HepG2 (cell line): ENCODE measurements around the gene RYK. TPM values are rescaled to one million over a fixed set of nuclear protein-coding genes. Genes with fewer than 3 reads are reported as not detected.

ENCODE experiments used
- ATAC-seq: fragments of 200-7000 bp; cut with Tn5 transposase; 3 replicates; pipeline ENCODE4 v1.9.1; 2020; ENCODE audit warnings: mild to moderate bottlenecking, moderate library complexity
- BruUV-seq: library from RNA; stranded (reverse); fragments of 400-500 nt; replicated peaks from 2 replicates; lab custom pipeline; 2021; lab: Mats Ljungman, UMichigan
- CTCF ChIA-PET: fragments of 300-600 bp; formaldehyde crosslinking; extraction: SDS; loops from one replicate; lab custom pipeline; 2021; ENCODE audit warnings: low total read pairs, inconsistent platforms, low intra/inter-chr PET ratio; lab: Yijun Ruan, JAX
- POLR2A ChIA-PET: fragments of 350-600 bp; sonication (Branson Sonifier 250); formaldehyde crosslinking; loops from one replicate; lab custom pipeline; 2020; ENCODE audit warnings: antibody characterized with exemption, inconsistent platforms; lab: Yijun Ruan, JAX
- DNase-seq: peaks from one replicate; pipeline ENCODE4 v3.0.0-alpha.2; 2015; ENCODE audit warnings: low spot score
- FAIRE-seq: peaks from 3 replicates; lab custom pipeline; 2011; peaks lifted over from hg19 to GRCh38; lab: Jason Lieb, UNC
- H2AFZ ChIP-seq: one replicate; pipeline ENCODE4 v1.6.1; 2011; ENCODE audit warnings: low read length, inconsistent platforms
- H3K27ac ChIP-seq: fragments of 300-600 bp; 3 replicates; pipeline ENCODE4 v1.8.0; 2011; ENCODE audit warnings: mixed run types, mild to moderate bottlenecking, mixed read lengths, low read length, inconsistent platforms; ENCODE audit not compliant: insufficient read depth; ENCODE audit errors: extremely low read length
- H3K27me3 ChIP-seq, 2 experiments: fragments of 200-600 bp in 1 of 2; 2 replicates in 1 of 2; 3 replicates in 1 of 2; pipeline versions ENCODE4 v1.6.0 to v1.8.0; 2011; ENCODE audit warnings: low read length in 2 of 2, mild to moderate bottlenecking in 2 of 2, moderate library complexity in 2 of 2, inconsistent platforms in 1 of 2; ENCODE audit not compliant: insufficient read depth in 2 of 2, control insufficient read depth in 1 of 2
- H3K36me3 ChIP-seq, 2 experiments: fragments of 200-600 bp in 1 of 2; replicated peaks in 1 of 2; 2 replicates in 1 of 2; 3 replicates in 1 of 2; pipeline versions ENCODE4 v1.5.1 to v1.8.0; 2011; ENCODE audit warnings: low read length in 2 of 2, inconsistent platforms in 1 of 2; ENCODE audit not compliant: insufficient read depth in 2 of 2, control insufficient read depth in 1 of 2
- H3K4me1 ChIP-seq: 2 replicates; pipeline ENCODE4 v1.5.1; 2012; ENCODE audit warnings: low read length, inconsistent platforms; ENCODE audit not compliant: insufficient read depth
- H3K4me2 ChIP-seq: 2 replicates; pipeline ENCODE4 v1.6.0; 2011; ENCODE audit warnings: low read depth, low read length, inconsistent platforms
- H3K4me3 ChIP-seq, 3 experiments: fragments of 200-600 bp in 1 of 3; sonication (generic), shearing (Covaris generic) in 1 of 3; replicated peaks in 1 of 3; 2 replicates each; pipeline ENCODE4 v1.5.1; 2011 to 2016; ENCODE audit warnings: low read length in 3 of 3, inconsistent platforms in 2 of 3, low read depth in 2 of 3, mild to moderate bottlenecking in 2 of 3, control low read depth in 1 of 3, mixed read lengths in 1 of 3; ENCODE audit not compliant: insufficient read depth in 1 of 3
- H3K79me2 ChIP-seq: one replicate; pipeline ENCODE4 v1.6.1; 2011; ENCODE audit warnings: low read length, inconsistent platforms; ENCODE audit not compliant: insufficient read depth
- H3K9ac ChIP-seq: 2 replicates; pipeline ENCODE4 v1.6.0; 2011; ENCODE audit warnings: mild to moderate bottlenecking, low read depth, low read length, inconsistent platforms; ENCODE audit not compliant: insufficient read depth
- H3K9me3 ChIP-seq: 2 replicates; pipeline ENCODE4 v1.5.1; 2012; ENCODE audit warnings: mild to moderate bottlenecking, low read length
- H4K20me1 ChIP-seq: 2 replicates; pipeline ENCODE4 v1.6.0; 2011; ENCODE audit warnings: inconsistent platforms, mild to moderate bottlenecking, low read length, moderate library complexity; ENCODE audit not compliant: insufficient read depth
- FIP1L1 ChIP-seq: fragments of 200-400 bp; formaldehyde crosslinking; IDR thresholded peaks from 2 replicates; pipeline ENCODE4 v1.6.1; 2018; ENCODE audit warnings: low read depth, mild to moderate bottlenecking, low read length, moderate library complexity, borderline replicate concordance; ENCODE audit not compliant: insufficient read depth
- ISX ChIP-seq: sonication (generic); formaldehyde crosslinking; conservative IDR thresholded peaks from 2 replicates; pipeline ENCODE4 v1.5.0; 2020; ENCODE audit warnings: missing genetic modification reagents
- NR2F2 ChIP-seq: IDR thresholded peaks from 2 replicates; pipeline ENCODE4 v1.6.1; 2012; ENCODE audit warnings: low read depth, inconsistent platforms, borderline replicate concordance
- RXRB ChIP-seq: IDR thresholded peaks from 2 replicates; pipeline ENCODE4 v1.6.1; 2016; ENCODE audit warnings: borderline replicate concordance, missing genetic modification reagents, missing compliant biosample characterization
- TERF1 ChIP-seq: sonication (generic); formaldehyde crosslinking; IDR thresholded peaks from 2 replicates; pipeline ENCODE4 v1.8.0; 2022; ENCODE audit warnings: mild to moderate bottlenecking, missing genetic modification reagents, moderate library complexity
- THRA ChIP-seq: sonication (generic); formaldehyde crosslinking; IDR thresholded peaks from 2 replicates; pipeline ENCODE4 v1.4.0; 2020; ENCODE audit warnings: missing genetic modification reagents, borderline replicate concordance
- ZNF143 ChIP-seq: sonication (generic); formaldehyde crosslinking; IDR thresholded peaks from 2 replicates; pipeline ENCODE4 v1.4.0; 2020; ENCODE audit warnings: missing genetic modification reagents
- ZNF180 ChIP-seq: sonication (generic); formaldehyde crosslinking; IDR thresholded peaks from 2 replicates; pipeline ENCODE4 v1.4.0; 2020; ENCODE audit warnings: low read depth, missing genetic modification reagents, borderline replicate concordance
- ZNF839 ChIP-seq: sonication (generic); formaldehyde crosslinking; IDR thresholded peaks from 2 replicates; pipeline ENCODE4 v1.4.0; 2020; ENCODE audit warnings: missing genetic modification reagents, mild to moderate bottlenecking, borderline replicate concordance
- ZSCAN21 ChIP-seq: sonication (generic); formaldehyde crosslinking; IDR thresholded peaks from 2 replicates; pipeline ENCODE4 v1.8.0; 2022; ENCODE audit warnings: mild to moderate bottlenecking, missing genetic modification reagents, moderate library complexity, borderline replicate concordance
- WGBS: methylation state at CpG from one replicate; pipeline ENCODE4 v1.1.6; 2017; ENCODE audit warnings: low lambda C conversion rate; 5-methylcytosine and 5-hydroxymethylcytosine counted together
- in situ Hi-C: cut with HindIII; loops from 2 replicates; pipeline ENCODE4 v1.10.0; 2017; ENCODE audit warnings: low pct_unique_long_range_greater_than_20kb; ENCODE audit not compliant: extremely low pct_ligation_motif_present
- intact Hi-C: fragments of 100-400 bp; cut with micrococcal nuclease; formaldehyde crosslinking; loops from one replicate; pipeline ENCODE4 v1.10.0; 2022; ENCODE audit not compliant: unreplicated experiment
- polyA plus RNA-seq, 8 experiments: library from polyadenylated mRNA; depleted of rRNA in 3 of 8; stranded (reverse) in 7 of 8; unstranded in 1 of 8; fragments of >200 nt; fragmentation: Illumina TruSeq in 4 of 8; extraction: Trizol in 4 of 8; gene quantifications; 2 replicates each; pipeline versions ENCODE4 v1.2.1 to v1.2.3, GENCODE V29; 2011 to 2016; ENCODE audit warnings: low read depth in 4 of 8, missing spikeins in 1 of 8, mixed read lengths in 1 of 8; ENCODE audit not compliant: insufficient read depth in 1 of 8
- total RNA-seq, 5 experiments: library from RNA; depleted of rRNA; stranded (reverse); fragments of >200 nt; fragmentation: Illumina TruSeq; extraction: Trizol; gene quantifications; 2 replicates each; pipeline ENCODE4 v1.2.3, GENCODE V29; 2016; ENCODE audit warnings: low read depth in 1 of 5

RYK gene
- total and polyA plus RNA-seq, 2 of the 13 experiments (the other 11 are each of a cell fraction or from before 2014, with no cell fraction given), result 35.0 to 66.2 TPM

- no peak for TF ChIP-seq TERF1 (CRISPR knock-in tag)
- no peak for TF ChIP-seq ISX (CRISPR knock-in tag)
- no peak for TF ChIP-seq RXRB
- no peak for TF ChIP-seq ZNF839 (CRISPR knock-in tag)
- TF ChIP-seq NR2F2, result no peak
Measured at GRCh38 chr3:134205451-134205850, 45.2 kb downstream of the RYK start (continued).

GRCh38 chr3:134201201-134202130, 49.2 kb downstream of the RYK start:
- Histone ChIP-seq H3K9me3 (no peaks in the 10 kb centered on the region), H3K4me1 (no peaks in the 10 kb centered on the region), H3K4me2 (no peak overlapping the region), H3K4me3 (no peak overlapping the region), H4K20me1 (no peaks in the 10 kb centered on the region), H3K79me2 (no peaks in the 10 kb centered on the region), H2AFZ (no peak overlapping the region), H3K9ac (no peak overlapping the region), H3K36me3 (peaks cover 7 to 34% of the 10 kb centered on the region in 2 experiments), H3K27ac (no peak overlapping the region), H3K27me3 (no peaks in the 10 kb centered on the region)
- ATAC-seq (no peak), DNase-seq (no peak), FAIRE-seq (no peak)
- BruUV-seq, result no TSS peak
- intact Hi-C loops, result no loop called here
- TF ChIP-seq THRA (CRISPR knock-in tag) (no peak), ZSCAN21 (CRISPR knock-in tag) (no peak), ZNF143 (CRISPR knock-in tag) (no peak), FIP1L1 (no peak), ZNF180 (no peak)
- 89% methylated on average over 8 of the region's 8 CpGs for WGBS
- ChIA-PET CTCF (no interaction called here), POLR2A (no interaction called here)
- in situ Hi-C loops, result no loop called here
